ENCODE measurements around the gene KIF21A. TPM values are rescaled to one million over a fixed set of nuclear protein-coding genes. Genes with fewer than 3 reads are reported as not detected.

KIF21A gene
- total and polyA plus RNA-seq, 2 donors (not counting 1 experiment from before 2014, with no cell fraction given): 2.5 to 5.9 TPM

- H3K9ac ChIP-seq (ENCODE audit: insufficient read depth, low read length): no peak overlapping the region
- no peaks in the 10 kb centered on the region for H4K20me1 ChIP-seq (ENCODE audit: control insufficient read depth, extremely low read depth, insufficient read depth, low read length)
- no peaks in the 10 kb centered on the region for H3K79me2 ChIP-seq (ENCODE audit: control insufficient read depth, insufficient read depth, low read length)
- no peak for TF ChIP-seq CTCF (conservative IDR thresholded peaks at IDR 0.05 in 1 of 2, IDR thresholded peaks at IDR 0.05 in 1 of 2; ENCODE audit: low read depth in 1 of 2, low read length in 2 of 2)
- TF ChIP-seq EZH2 (IDR thresholded peaks at IDR 0.05; ENCODE audit: low read length, missing control alignments): no peak
- no peaks in the 10 kb centered on the region for H3K4me1 ChIP-seq (ENCODE audit: control insufficient read depth, extremely low read depth, insufficient read depth, low read length)
- H3K4me3 ChIP-seq (replicated peaks in 1 of 4; ENCODE audit: control extremely low read depth in 1 of 4, insufficient read depth in 1 of 4, low read depth in 3 of 4, low read length in 4 of 4): no peak overlapping the region
- H3K27me3 ChIP-seq (ENCODE audit: control insufficient read depth, insufficient read depth, low read length): no peaks in the 10 kb centered on the region
- no peak for DNase-seq (ENCODE audit: low read depth in 2 of 2)
- no peaks in the 10 kb centered on the region for H3K36me3 ChIP-seq (ENCODE audit: control insufficient read depth, insufficient read depth, low read length)
- no peak overlapping the region for H3K4me2 ChIP-seq (ENCODE audit: extremely low read depth, insufficient read depth, low read length)
- no peak overlapping the region for H2AFZ ChIP-seq (ENCODE audit: low read length)
- no peaks in the 10 kb centered on the region for H3K9me3 ChIP-seq (ENCODE audit: control insufficient read depth, insufficient read depth, low read depth, low read length)
- H3K27ac ChIP-seq (ENCODE audit: insufficient read depth, low read length): no peak overlapping the region
Measured at GRCh38 chr12:39348523-39348922, 94.4 kb downstream of the KIF21A start.

GRCh38 chr12:39344926-39345325 is 98.0 kb downstream of the KIF21A start:
- H3K4me1 ChIP-seq (ENCODE audit: control insufficient read depth, extremely low read depth, insufficient read depth, low read length): no peaks in the 10 kb centered on the region

GRCh38 chr12:39343665-39344064 is 99.3 kb downstream of the KIF21A start:
- H3K27ac ChIP-seq (ENCODE audit: insufficient read depth, low read length): no peak overlapping the region
- H2AFZ ChIP-seq (ENCODE audit: low read length): no peak overlapping the region
- no peaks in the 10 kb centered on the region for H3K9me3 ChIP-seq (ENCODE audit: control insufficient read depth, insufficient read depth, low read depth, low read length)
- TF ChIP-seq EZH2 (IDR thresholded peaks at IDR 0.05; ENCODE audit: low read length, missing control alignments) (no peak), CTCF (conservative IDR thresholded peaks at IDR 0.05 in 1 of 2, IDR thresholded peaks at IDR 0.05 in 1 of 2; ENCODE audit: low read depth in 1 of 2, low read length in 2 of 2) (no peak)
- H4K20me1 ChIP-seq (ENCODE audit: control insufficient read depth, extremely low read depth, insufficient read depth, low read length): no peaks in the 10 kb centered on the region
- no peak overlapping the region for H3K4me2 ChIP-seq (ENCODE audit: extremely low read depth, insufficient read depth, low read length)
- no peak for DNase-seq (ENCODE audit: low read depth in 2 of 2)
- no peak overlapping the region for H3K9ac ChIP-seq (ENCODE audit: insufficient read depth, low read length)
- no peaks in the 10 kb centered on the region for H3K79me2 ChIP-seq (ENCODE audit: control insufficient read depth, insufficient read depth, low read length)
- H3K36me3 ChIP-seq (ENCODE audit: control insufficient read depth, insufficient read depth, low read length): no peaks in the 10 kb centered on the region
- H3K4me3 ChIP-seq (replicated peaks in 1 of 4; ENCODE audit: control extremely low read depth in 1 of 4, insufficient read depth in 1 of 4, low read depth in 3 of 4, low read length in 4 of 4): no peak overlapping the region
- H3K4me1 ChIP-seq (ENCODE audit: control insufficient read depth, extremely low read depth, insufficient read depth, low read length): no peaks in the 10 kb centered on the region
- no peaks in the 10 kb centered on the region for H3K27me3 ChIP-seq (ENCODE audit: control insufficient read depth, insufficient read depth, low read length)

More at GRCh38 chr12:39344926-39345325, 98.0 kb downstream of the KIF21A start:
- Histone ChIP-seq H3K9ac (ENCODE audit: insufficient read depth, low read length) (no peak overlapping the region), H2AFZ (ENCODE audit: low read length) (no peak overlapping the region), H3K36me3 (ENCODE audit: control insufficient read depth, insufficient read depth, low read length) (no peaks in the 10 kb centered on the region), H3K4me3 (replicated peaks in 1 of 4; ENCODE audit: control extremely low read depth in 1 of 4, insufficient read depth in 1 of 4, low read depth in 3 of 4, low read length in 4 of 4) (no peak overlapping the region), H3K27me3 (ENCODE audit: control insufficient read depth, insufficient read depth, low read length) (no peaks in the 10 kb centered on the region), H3K4me2 (ENCODE audit: extremely low read depth, insufficient read depth, low read length) (no peak overlapping the region), H4K20me1 (ENCODE audit: control insufficient read depth, extremely low read depth, insufficient read depth, low read length) (no peaks in the 10 kb centered on the region), H3K27ac (ENCODE audit: insufficient read depth, low read length) (no peak overlapping the region), H3K79me2 (ENCODE audit: control insufficient read depth, insufficient read depth, low read length) (no peaks in the 10 kb centered on the region), H3K9me3 (ENCODE audit: control insufficient read depth, insufficient read depth, low read depth, low read length) (no peaks in the 10 kb centered on the region)
- no peak for TF ChIP-seq CTCF (conservative IDR thresholded peaks at IDR 0.05 in 1 of 2, IDR thresholded peaks at IDR 0.05 in 1 of 2; ENCODE audit: low read depth in 1 of 2, low read length in 2 of 2)
- TF ChIP-seq EZH2 (IDR thresholded peaks at IDR 0.05; ENCODE audit: low read length, missing control alignments): no peak
- no peak for DNase-seq (ENCODE audit: low read depth in 2 of 2)
